Psoas muscle (tissue), 8 donors: ENCODE measurements around the gene TMEM267. TPM values are rescaled to one million over a fixed set of nuclear protein-coding genes. Genes with fewer than 3 reads are reported as not detected.

Source experiments
- ATAC-seq, 4 donors: fragments of 200-7000 bp; cut with Tn5 transposase; one replicate each; pipeline ENCODE4 v1.9.1; 2020; ENCODE audit warnings: moderate library complexity in 3 of 4, mild to moderate bottlenecking in 2 of 4
- DNase-seq, 2 donors: peaks; one replicate each; pipeline ENCODE4 v3.0.0-alpha.2; 2020
- H3K27ac ChIP-seq: fragments of 200-600 bp; one replicate; pipeline ENCODE4 v1.8.0; 2022
- H3K27me3 ChIP-seq, 3 donors: fragments of 200-600 bp in 1 of 3; one replicate each; pipeline versions ENCODE4 v1.6.1 to v1.8.0; 2013 to 2022; ENCODE audit warnings: low read length in 2 of 3, mild to moderate bottlenecking in 2 of 3, moderate library complexity in 1 of 3; ENCODE audit not compliant: insufficient read depth in 3 of 3
- H3K36me3 ChIP-seq, 2 donors: fragments of 200-600 bp in 1 of 2; one replicate each; pipeline versions ENCODE4 v1.6.1 to v1.8.0; 2013 to 2022; ENCODE audit warnings: low read depth in 1 of 2, mild to moderate bottlenecking in 1 of 2, moderate library complexity in 1 of 2; ENCODE audit not compliant: insufficient read depth in 1 of 2
- H3K4me1 ChIP-seq: fragments of 200-600 bp; one replicate; pipeline ENCODE4 v1.8.0; 2022
- H3K4me3 ChIP-seq: fragments of 200-600 bp; one replicate; pipeline ENCODE4 v1.8.0; 2022; ENCODE audit warnings: mild to moderate bottlenecking
- H3K9me3 ChIP-seq: fragments of 200-600 bp; one replicate; pipeline ENCODE4 v1.8.0; 2022
- CTCF ChIP-seq: fragments of 200-600 bp; IDR thresholded peaks from one replicate; pipeline ENCODE4 v1.8.0; 2022; ENCODE audit warnings: antibody characterized with exemption
- WGBS, 3 donors: extraction: QIAGEN DNeasy Blood & Tissue Kit; methylation state at CpG; one replicate each; pipeline versions ENCODE4 v1.1.6 to v1.1.7; 2013; 5-methylcytosine and 5-hydroxymethylcytosine counted together
- intact Hi-C, 2 donors: fragments of 100-400 bp; cut with DNase I; formaldehyde crosslinking; loops; one replicate each; pipeline versions ENCODE4 v1.11.0 to v1.14.2; 2022
- polyA plus RNA-seq, 3 donors: library from polyadenylated mRNA; stranded (reverse); fragments of 200-250 nt; gene quantifications; one replicate each; pipeline ENCODE4 v1.2.3, GENCODE V29; 2013
- total RNA-seq, 4 donors: library from RNA; stranded (reverse); fragmentation: NEBNext Ultra II Directional in 2 of 4; extraction: Animal tissue kit (Norgen Biotek cat#: 25700) in 2 of 4; gene quantifications; one replicate each; pipeline versions ENCODE4 v1.2.1 to v1.2.4, GENCODE V29; 2021 to 2023
- donor health status: healthy with polysubstance abuse.
- donor health status: DM: no; HTN: no; CAD: no; lungs with moderate emphysema.
- donor health status: Bipolar disorder and iron deficiency.
- donor health status: healthy.
- donor health status: DM: yes; HTN: yes; CAD: no.
- donor health status: DM: no; HTN: no; CAD: no.
- donor health status: DM: no; HTN: no; CAD: no.
- donor health status: DM: yes; HTN: yes; CAD: no.

Gene TMEM267
- total and polyA plus RNA-seq, 7 donors, result 2.6 to 9.2 (median 5.9) TPM

GRCh38 chr5:43498581-43498980 lies 14.9 kb upstream of the TMEM267 start:
- WGBS, 3 donors, result 92 to 94% (median 93%) methylated on average over 2 of the region's 2 CpGs
- ATAC-seq, result no peak

GRCh38 chr5:43497311-43498104 lies 13.8 kb upstream of the TMEM267 start:
- Histone ChIP-seq H3K4me3 (no peak overlapping the region), H3K27me3 (no peaks in the 10 kb centered on the region), H3K27ac (no peak overlapping the region), H3K4me1 (no peaks in the 10 kb centered on the region), H3K9me3 (no peaks in the 10 kb centered on the region), H3K36me3 (no peaks in the 10 kb centered on the region)
- DNase-seq (no peak), ATAC-seq (no peak)
- WGBS, 3 donors, result 78 to 93% (median 89%) methylated on average over 5 of the region's 5 CpGs
- TF ChIP-seq CTCF, result no peak
- intact Hi-C loops, result no loop called here

More at GRCh38 chr5:43498581-43498980, 14.9 kb upstream of the TMEM267 start:
- intact Hi-C loops, result no loop called here
- Histone ChIP-seq H3K27ac (no peak overlapping the region), H3K36me3 (no peaks in the 10 kb centered on the region), H3K4me3 (no peak overlapping the region), H3K27me3 (no peaks in the 10 kb centered on the region), H3K9me3 (no peaks in the 10 kb centered on the region), H3K4me1 (no peaks in the 10 kb centered on the region)
- no peak for TF ChIP-seq CTCF
- DNase-seq, result no peak

GRCh38 chr5:43491326-43491725 lies 7.7 kb upstream of the TMEM267 start:
- Histone ChIP-seq H3K4me3 (no peak overlapping the region), H3K36me3 (no peaks in the 10 kb centered on the region), H3K4me1 (no peaks in the 10 kb centered on the region), H3K27me3 (no peaks in the 10 kb centered on the region), H3K9me3 (no peaks in the 10 kb centered on the region), H3K27ac (no peak overlapping the region)
- intact Hi-C loops, result no loop called here
- TF ChIP-seq CTCF, result no peak
- ATAC-seq, result no peak
- DNase-seq, result no peak
- WGBS, 3 donors, result 96 to 100% (median 98%) methylated on average over 1 of the region's 1 CpG

GRCh38 chr5:43486353-43486752 lies 2.7 kb upstream of the TMEM267 start:
- Histone ChIP-seq H3K4me3 (no peak overlapping the region), H3K36me3 (no peaks in the 10 kb centered on the region), H3K9me3 (no peaks in the 10 kb centered on the region), H3K27ac (no peak overlapping the region), H3K4me1 (peaks cover 14% of the 10 kb centered on the region), H3K27me3 (no peaks in the 10 kb centered on the region)
- WGBS, 3 donors, result 93 to 99% (median 94%) methylated on average over 3 of the region's 3 CpGs
- intact Hi-C loops, result loop anchor here in 1 of 2 donors (10.0 kb wide), 2 partner anchors 172 to 492 kb away; partner anchors contain the start of gene HMGCS1
- ATAC-seq, result no peak
- no peak for TF ChIP-seq CTCF
- no peak for DNase-seq
